Stimulated activated naive CD8-positive, alpha-beta T cell treated with anti-CD3 and anti-CD28 coated beads, Interleukin-15, Interleukin-2, amounts not matched to agents 100 ng/mL and 50 ng/mL, for 24 hours (primary cell): ENCODE results near the gene PATJ.
"Not testable (repeated sequence)": the region's sequence is repeated elsewhere in the genome, so short reads cannot be mapped to it uniquely, and the experiment has no call there.

Source experiments
- H3K27ac Mint-ChIP-seq: one replicate; pipeline ENCODE4 v1.8.0; 2021; ENCODE audit warnings: mild to moderate bottlenecking, mixed read lengths
- H3K27me3 Mint-ChIP-seq: one replicate; pipeline ENCODE4 v1.8.0; 2021; ENCODE audit warnings: mixed read lengths
- H3K36me3 Mint-ChIP-seq: one replicate; pipeline ENCODE4 v1.8.0; 2021; ENCODE audit warnings: low read depth, mixed read lengths
- H3K4me1 Mint-ChIP-seq: one replicate; pipeline ENCODE4 v1.8.0; 2021; ENCODE audit warnings: low read depth, mixed read lengths
- H3K4me3 Mint-ChIP-seq: one replicate; pipeline ENCODE4 v1.8.0; 2021; ENCODE audit warnings: mild to moderate bottlenecking, mixed read lengths
- H3K9me3 Mint-ChIP-seq: one replicate; pipeline ENCODE4 v1.8.0; 2021; ENCODE audit warnings: mixed read lengths

PATJ gene

DNA sequence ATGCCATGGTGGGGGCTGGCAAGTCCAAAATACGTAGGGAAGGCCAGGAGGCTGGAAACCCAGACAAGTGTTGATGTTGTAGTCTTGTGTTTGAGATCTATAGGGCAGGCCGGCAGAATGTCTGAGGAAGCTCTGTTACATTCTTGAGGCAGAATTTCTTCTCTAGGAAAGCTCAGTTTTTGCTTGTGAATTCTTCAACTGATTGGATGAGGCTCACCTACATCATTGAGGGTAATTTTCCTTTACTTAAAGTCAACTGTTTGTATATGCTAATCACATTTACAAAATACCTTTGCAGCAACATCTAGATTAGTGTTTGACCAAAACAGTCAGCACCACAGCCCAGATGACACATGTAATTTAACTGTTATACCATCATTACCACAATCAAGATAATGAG lies 37.0 kb downstream of the PATJ start:
- Mint-ChIP-seq H3K36me3 (peaks cover 6% of the 10 kb centered on the region), H3K4me1 (peaks cover 37% of the 10 kb centered on the region), H3K9me3 (no peaks in the 10 kb centered on the region), H3K4me3 (no peak overlapping the region), H3K27ac (no peak overlapping the region), H3K27me3 (no peaks in the 10 kb centered on the region)

DNA sequence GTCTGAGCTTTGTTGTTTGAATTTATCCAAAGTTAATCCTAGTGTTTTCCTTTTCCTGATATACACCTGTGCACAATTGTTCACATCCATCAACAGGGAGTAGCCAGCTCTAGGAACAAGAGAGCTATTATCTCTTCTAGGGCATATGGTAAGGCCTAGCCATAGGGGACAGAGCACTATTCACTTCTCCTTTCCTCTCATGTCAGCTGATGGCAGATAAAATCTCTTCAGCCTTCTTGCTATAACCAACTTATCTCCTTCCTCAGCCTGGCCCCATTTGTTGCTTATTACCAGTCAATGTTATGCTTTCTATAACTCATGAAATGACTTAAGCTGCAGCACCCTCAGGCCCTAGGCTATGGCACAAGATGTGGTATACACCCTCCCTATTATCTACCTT lies 38.9 kb downstream of the PATJ start:
- Mint-ChIP-seq H3K4me3 (no peak overlapping the region), H3K4me1 (peaks cover 40% of the 10 kb centered on the region), H3K9me3 (no peaks in the 10 kb centered on the region), H3K27me3 (no peaks in the 10 kb centered on the region), H3K36me3 (peaks cover 6% of the 10 kb centered on the region), H3K27ac (no peak overlapping the region)

DNA sequence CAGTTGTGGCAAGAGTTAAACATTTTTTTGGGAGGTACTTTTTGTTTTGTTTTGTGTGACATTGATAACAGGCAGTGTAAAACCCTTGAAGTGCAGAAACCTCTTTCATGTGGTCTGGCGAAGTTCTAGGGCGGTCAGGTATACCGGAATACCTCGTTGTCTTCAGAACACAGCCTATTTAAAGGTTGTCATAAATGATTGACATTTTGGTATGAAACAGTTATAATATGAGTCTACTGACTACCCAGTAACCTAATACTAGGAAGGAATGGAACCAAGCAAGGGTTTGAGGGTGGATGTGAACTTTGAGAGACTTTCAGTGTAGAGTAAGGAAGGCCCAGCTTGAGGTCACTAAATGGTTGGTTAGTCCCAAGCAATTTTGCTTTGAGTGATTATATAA lies 40.5 kb downstream of the PATJ start:
- peak overlapping the region; percentile 45 for H3K4me3 Mint-ChIP-seq
- no peaks in the 10 kb centered on the region for H3K9me3 Mint-ChIP-seq
- no peaks in the 10 kb centered on the region for H3K27me3 Mint-ChIP-seq
- peak overlapping the region; percentile 74 for H3K27ac Mint-ChIP-seq
- H3K36me3 Mint-ChIP-seq = peaks cover 6% of the 10 kb centered on the region
- H3K4me1 Mint-ChIP-seq = peaks cover 40% of the 10 kb centered on the region

DNA sequence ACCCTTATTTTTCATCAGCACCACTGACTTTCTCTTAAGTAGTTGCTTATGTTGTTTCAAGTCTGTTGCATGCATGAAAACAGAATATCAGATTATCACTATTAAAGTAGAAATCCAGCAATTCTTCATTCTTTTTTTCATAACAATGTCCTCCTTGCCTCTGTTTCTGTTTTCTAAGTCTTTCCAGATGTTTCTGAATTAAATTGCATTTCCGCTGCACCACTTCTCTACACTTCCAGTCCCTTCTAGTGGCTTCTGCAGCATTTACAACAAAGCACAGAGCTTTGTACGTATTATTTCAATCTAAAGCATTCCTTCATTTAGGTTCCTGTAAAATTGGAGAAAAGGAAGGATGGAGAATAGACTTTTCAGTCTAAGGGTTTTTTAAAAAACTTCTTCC lies 42.4 kb downstream of the PATJ start:
- Mint-ChIP-seq H3K4me1 (peaks cover 37% of the 10 kb centered on the region), H3K27ac (no peak overlapping the region), H3K36me3 (peaks cover 2% of the 10 kb centered on the region), H3K9me3 (no peaks in the 10 kb centered on the region), H3K4me3 (no peak overlapping the region), H3K27me3 (no peaks in the 10 kb centered on the region)

DNA sequence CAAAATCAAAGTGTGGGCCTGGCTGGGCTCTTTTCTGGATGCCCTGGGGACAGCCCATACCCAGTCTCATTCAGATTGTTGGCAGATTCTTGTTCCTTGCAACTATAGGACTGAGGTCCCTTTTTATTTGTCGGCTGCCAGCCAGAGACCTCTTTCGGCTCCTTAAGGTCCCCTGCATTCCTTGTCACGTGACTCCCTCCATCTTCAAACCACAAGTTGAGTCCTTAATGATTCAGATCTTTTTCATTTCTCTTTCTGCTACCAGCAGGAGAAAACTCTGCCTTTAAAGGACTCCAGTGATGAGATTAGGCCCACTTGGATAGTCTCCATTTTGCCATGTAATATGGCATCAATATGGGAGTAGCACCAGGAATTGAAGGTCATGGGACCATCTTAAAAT lies 48.6 kb downstream of the PATJ start:
- H3K9me3 Mint-ChIP-seq = no peaks in the 10 kb centered on the region
- no peaks in the 10 kb centered on the region for H3K27me3 Mint-ChIP-seq
- H3K4me3 Mint-ChIP-seq = no peak overlapping the region
- H3K4me1 Mint-ChIP-seq = no peaks in the 10 kb centered on the region
- H3K27ac Mint-ChIP-seq = no peak overlapping the region
- peaks cover 11% of the 10 kb centered on the region for H3K36me3 Mint-ChIP-seq

DNA sequence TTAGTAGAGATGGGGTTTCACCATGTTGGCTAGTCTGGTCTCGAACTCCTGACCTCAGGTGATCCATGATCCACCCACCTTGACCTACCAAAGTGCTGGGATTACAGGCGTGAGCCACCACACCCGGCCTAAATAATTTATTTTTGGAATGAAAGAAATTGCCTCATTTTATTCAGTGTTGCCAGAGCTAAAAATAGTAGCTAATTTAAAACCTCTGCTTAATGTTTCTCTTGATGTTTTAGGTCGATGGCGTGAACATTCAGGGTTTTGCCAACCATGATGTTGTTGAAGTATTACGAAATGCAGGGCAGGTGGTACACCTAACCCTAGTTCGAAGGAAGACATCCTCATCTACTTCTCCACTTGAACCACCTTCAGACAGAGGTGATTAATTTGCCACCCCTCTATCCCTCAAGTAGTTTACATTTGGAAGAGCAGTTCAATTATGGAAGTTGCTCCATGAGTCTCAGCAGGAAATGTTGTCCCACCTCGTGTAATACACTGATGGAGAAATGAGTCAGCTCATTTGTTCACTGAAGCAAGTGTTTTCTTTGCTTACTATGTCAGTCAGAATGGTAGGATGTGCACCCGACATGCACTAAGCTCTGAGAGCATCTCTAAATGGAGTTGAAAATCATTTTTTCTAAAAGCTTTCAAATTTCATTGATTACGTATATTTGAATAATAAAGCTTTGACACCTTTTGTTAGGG lies 54.9 kb downstream of the PATJ start:
- Mint-ChIP-seq H3K9me3 (no peaks in the 10 kb centered on the region), H3K4me3 (no peak overlapping the region), H3K27me3 (no peaks in the 10 kb centered on the region), H3K27ac (no peak overlapping the region), H3K4me1 (no peaks in the 10 kb centered on the region), H3K36me3 (peaks cover 37% of the 10 kb centered on the region)

DNA sequence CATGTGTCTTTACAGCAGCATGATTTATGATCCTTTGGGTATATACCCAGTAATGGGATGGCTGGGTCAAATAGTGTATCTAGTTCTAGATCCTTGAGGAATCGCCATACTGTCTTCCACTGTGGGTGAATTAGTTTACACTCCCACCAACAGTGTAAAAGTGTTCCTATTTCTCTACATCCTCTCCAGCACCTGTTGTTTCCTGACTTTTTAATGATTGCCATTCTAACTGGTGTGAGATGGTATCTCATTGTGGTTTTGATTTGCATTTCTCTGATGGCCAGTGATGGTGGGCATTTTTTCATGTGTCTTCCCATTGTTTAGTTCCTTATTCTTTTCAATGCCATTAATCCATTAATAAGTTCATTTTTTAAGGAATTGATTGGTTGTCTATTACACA lies 58.8 kb downstream of the PATJ start:
- not testable (repeated sequence) for H3K9me3 Mint-ChIP-seq, H3K4me1 Mint-ChIP-seq, H3K27ac Mint-ChIP-seq, H3K4me3 Mint-ChIP-seq, H3K27me3 Mint-ChIP-seq
- H3K36me3 Mint-ChIP-seq = peaks cover 35% of the 10 kb centered on the region

DNA sequence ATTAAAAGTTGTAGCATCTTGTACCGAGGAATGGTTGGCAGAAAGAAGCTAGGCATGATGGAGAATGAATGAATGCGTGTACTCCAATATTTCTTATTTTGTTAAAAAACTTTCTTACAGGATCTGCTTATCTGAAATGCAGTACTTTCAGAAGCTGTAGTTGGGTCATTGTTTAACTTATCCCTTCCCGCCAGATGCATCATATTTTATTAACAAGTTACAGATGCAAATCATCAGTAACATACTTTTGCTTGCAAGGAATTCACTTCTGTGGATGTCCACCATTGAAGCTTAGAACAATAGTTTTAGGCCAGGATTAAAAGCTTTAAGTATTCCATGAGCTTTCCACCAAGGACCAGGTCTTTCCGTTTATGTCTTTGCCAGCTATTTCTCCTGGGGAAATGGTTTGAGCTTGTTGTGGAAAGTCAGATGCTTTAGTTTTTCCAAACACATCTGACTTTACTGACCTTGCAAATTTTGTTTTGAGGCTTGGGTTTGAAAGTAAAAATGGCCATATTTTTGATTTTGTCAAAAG lies 65.4 kb downstream of the PATJ start:
- no peak overlapping the region for H3K4me3 Mint-ChIP-seq
- no peaks in the 10 kb centered on the region for H3K4me1 Mint-ChIP-seq
- H3K36me3 Mint-ChIP-seq = peaks cover 14% of the 10 kb centered on the region
- no peak overlapping the region for H3K27ac Mint-ChIP-seq
- H3K9me3 Mint-ChIP-seq = no peaks in the 10 kb centered on the region
- H3K27me3 Mint-ChIP-seq = no peaks in the 10 kb centered on the region

DNA sequence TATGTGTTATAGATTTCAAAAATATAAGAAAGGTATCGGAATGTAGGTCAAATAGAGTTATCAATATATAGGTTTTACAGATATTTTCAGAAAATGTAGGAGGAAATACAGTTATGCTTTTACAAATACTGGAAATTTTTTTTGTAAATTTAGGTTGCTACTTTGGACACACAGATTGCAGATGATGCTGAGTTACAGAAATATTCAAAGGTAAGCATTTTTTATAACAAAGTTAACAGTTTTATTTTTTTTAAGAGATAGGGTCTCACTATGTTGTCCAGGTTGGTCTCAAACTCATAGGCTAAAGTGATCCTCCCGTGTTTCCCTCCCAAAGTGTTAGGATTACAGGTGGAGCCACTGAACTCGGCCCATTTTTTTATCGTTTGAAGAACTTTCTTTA lies 66.0 kb downstream of the PATJ start:
- H3K36me3 Mint-ChIP-seq = peaks cover 14% of the 10 kb centered on the region
- H3K4me3 Mint-ChIP-seq = no peak overlapping the region
- no peaks in the 10 kb centered on the region for H3K27me3 Mint-ChIP-seq
- no peaks in the 10 kb centered on the region for H3K9me3 Mint-ChIP-seq
- H3K27ac Mint-ChIP-seq = no peak overlapping the region
- H3K4me1 Mint-ChIP-seq = no peaks in the 10 kb centered on the region

DNA sequence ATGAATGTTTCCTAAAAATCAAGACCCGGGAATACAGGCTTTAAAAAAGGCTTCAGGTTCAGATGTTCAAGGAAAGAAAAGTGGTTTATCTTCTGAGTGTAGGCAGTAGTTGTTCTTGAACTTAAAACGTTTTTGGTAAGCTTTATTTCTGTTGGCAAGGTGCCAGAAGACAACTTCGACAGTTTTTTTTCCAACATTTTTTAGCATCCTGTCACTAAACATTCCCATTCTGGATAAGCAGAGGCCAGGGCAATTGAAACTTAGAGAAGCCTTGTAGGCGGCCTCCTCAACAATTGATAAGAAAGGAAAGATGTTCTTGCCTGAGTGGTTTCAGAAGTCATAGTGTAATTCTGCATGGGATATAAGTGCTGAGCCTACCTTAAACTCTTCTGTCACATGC lies 66.7 kb downstream of the PATJ start:
- H3K27ac Mint-ChIP-seq = no peak overlapping the region
- peaks cover 14% of the 10 kb centered on the region for H3K36me3 Mint-ChIP-seq
- no peaks in the 10 kb centered on the region for H3K9me3 Mint-ChIP-seq
- H3K27me3 Mint-ChIP-seq = no peaks in the 10 kb centered on the region
- H3K4me1 Mint-ChIP-seq = no peaks in the 10 kb centered on the region
- H3K4me3 Mint-ChIP-seq = no peak overlapping the region

DNA sequence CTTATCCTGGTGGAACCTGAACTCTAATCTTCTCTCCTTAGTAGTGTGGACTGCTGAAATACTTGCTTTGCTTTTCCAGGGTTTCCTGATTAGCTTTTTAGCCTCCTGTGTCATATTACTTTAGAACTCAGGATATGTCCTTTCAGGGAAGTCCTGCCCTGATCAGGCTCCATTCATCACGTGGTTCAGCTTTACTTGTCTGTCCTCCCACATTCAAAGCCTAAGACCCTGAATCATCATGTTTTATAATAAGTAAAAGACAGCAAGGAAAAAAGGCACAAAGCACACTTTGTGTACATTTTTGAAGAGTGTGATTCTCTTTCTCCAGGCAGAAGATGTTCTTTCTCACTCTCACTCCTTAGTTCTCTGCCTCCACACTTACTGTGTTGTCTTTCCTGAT lies 70.6 kb downstream of the PATJ start:
- no peaks in the 10 kb centered on the region for H3K9me3 Mint-ChIP-seq
- no peaks in the 10 kb centered on the region for H3K4me1 Mint-ChIP-seq
- no peak overlapping the region for H3K4me3 Mint-ChIP-seq
- no peak overlapping the region for H3K27ac Mint-ChIP-seq
- H3K36me3 Mint-ChIP-seq = peaks cover 13% of the 10 kb centered on the region
- no peaks in the 10 kb centered on the region for H3K27me3 Mint-ChIP-seq

DNA sequence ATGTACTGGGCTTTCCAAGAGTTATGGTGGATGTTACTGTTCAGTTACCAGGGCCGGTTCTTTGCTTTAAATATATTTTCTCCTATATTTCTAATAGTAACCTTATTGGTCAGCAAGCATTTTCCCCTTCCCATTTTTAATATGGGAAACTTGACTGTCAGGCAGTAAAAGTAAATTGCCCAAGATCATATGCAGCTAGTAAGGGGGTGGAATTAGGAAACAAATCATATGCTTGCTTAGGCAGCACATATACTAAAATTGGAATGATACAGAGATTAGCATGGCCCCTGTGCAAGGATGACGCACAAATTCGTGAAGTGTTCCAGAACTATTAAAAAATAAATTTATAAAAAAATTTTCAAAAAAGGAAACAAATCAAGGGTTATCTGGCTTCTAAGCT lies 73.9 kb downstream of the PATJ start:
- no peak overlapping the region for H3K4me3 Mint-ChIP-seq
- H3K4me1 Mint-ChIP-seq = no peaks in the 10 kb centered on the region
- H3K36me3 Mint-ChIP-seq = peaks cover 21% of the 10 kb centered on the region
- H3K9me3 Mint-ChIP-seq = no peaks in the 10 kb centered on the region
- H3K27ac Mint-ChIP-seq = no peak overlapping the region
- no peaks in the 10 kb centered on the region for H3K27me3 Mint-ChIP-seq

DNA sequence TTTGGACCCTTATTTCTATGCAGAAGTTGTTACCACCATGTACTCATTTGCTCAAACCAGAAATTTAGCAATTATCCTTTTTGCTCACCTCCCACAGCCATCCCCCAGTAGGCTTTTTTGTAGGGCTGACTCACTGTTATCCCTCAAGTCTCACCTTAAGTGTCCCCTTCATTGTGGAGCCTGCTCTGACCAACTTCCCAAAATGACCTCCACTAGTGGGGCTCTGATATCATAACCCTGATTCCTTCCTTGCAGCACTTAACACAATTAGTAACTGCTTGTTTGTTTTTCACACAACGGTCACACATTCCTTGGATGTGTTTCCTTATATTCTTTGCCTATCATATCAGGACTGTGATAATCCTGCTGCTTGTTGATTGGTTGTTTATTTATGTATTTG lies 76.7 kb downstream of the PATJ start:
- Mint-ChIP-seq H3K36me3 (peaks cover 30% of the 10 kb centered on the region), H3K27me3 (no peaks in the 10 kb centered on the region), H3K4me3 (no peak overlapping the region), H3K4me1 (no peaks in the 10 kb centered on the region), H3K9me3 (no peaks in the 10 kb centered on the region), H3K27ac (no peak overlapping the region)

DNA sequence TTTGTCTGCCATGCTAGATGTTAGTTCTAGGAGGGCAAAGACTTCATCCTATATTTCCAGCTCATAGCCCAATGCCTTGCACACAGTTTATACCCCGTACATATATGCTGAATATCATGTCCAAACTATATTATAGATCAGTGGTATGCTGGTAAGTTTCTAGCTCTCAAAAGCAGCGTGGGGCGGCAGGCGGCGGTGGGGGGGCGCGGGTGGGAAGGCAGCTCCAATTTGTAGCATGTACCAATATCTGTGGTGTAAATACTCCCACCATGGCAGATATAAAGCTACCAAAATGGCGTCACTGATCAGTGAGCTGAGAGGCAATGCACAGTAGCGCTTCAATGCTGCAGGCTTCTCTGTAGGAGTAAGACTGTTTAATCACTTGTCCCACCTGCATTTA lies 77.1 kb downstream of the PATJ start:
- Mint-ChIP-seq H3K27me3 (no peaks in the 10 kb centered on the region), H3K4me1 (no peaks in the 10 kb centered on the region), H3K36me3 (peaks cover 30% of the 10 kb centered on the region), H3K4me3 (no peak overlapping the region), H3K27ac (no peak overlapping the region), H3K9me3 (no peaks in the 10 kb centered on the region)

DNA sequence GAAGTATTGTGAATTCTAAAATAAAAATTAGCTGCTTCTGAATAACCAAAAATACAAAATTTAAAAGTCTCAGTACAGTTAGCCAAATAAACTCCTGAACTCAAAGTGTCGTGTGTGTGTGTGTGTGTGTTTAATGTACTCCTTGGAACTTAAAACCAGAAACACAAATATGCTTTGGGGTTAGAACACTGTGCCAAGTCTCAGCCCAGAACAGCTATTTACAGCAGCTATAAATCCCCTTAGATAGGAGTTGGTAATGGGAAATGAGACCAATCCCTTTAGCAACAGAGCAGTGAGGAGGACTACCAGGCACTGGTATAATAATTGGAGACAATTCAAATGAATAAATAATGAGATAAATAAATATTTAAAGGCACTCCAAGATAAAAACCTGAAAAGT lies 83.1 kb downstream of the PATJ start:
- no peaks in the 10 kb centered on the region for H3K27me3 Mint-ChIP-seq
- H3K27ac Mint-ChIP-seq = no peak overlapping the region
- H3K36me3 Mint-ChIP-seq = peaks cover 39% of the 10 kb centered on the region
- H3K4me3 Mint-ChIP-seq = no peak overlapping the region
- H3K4me1 Mint-ChIP-seq = no peaks in the 10 kb centered on the region
- H3K9me3 Mint-ChIP-seq = no peaks in the 10 kb centered on the region

DNA sequence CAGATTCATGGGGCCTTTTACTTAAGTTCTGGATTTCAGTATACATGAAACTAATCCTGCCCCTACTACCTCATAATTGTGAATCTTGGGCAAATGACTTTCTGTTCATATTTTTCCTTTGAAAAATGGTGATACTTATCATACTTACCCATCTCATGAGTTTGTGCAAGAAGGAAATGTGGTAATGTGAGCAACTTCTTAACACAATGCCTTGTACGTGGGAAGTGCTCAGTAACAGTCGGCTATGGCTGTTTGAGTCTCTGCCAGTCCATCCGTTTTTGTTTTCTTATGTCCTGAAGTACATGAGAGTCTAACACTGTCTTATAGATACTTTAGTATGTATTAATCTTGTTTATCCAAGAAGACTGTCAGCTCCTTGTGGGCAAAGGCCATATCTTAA lies 86.5 kb downstream of the PATJ start:
- Mint-ChIP-seq H3K4me1 (no peaks in the 10 kb centered on the region), H3K27ac (no peak overlapping the region), H3K9me3 (no peaks in the 10 kb centered on the region), H3K27me3 (no peaks in the 10 kb centered on the region), H3K4me3 (no peak overlapping the region), H3K36me3 (peaks cover 43% of the 10 kb centered on the region)
